OCI-LY1 (cell line): Measurements from ENCODE around the gene FOSB.

Experiments
- H2AFZ ChIP-seq: fragments of 200-600 bp; sonication (generic), shearing (Covaris generic); 2 replicates; pipeline ENCODE4 v1.6.0; 2014; ENCODE audit warnings: antibody characterized with exemption, mild to moderate bottlenecking, low read length
- H3F3A ChIP-seq: fragments of 200-600 bp; sonication (generic), shearing (Covaris generic); 2 replicates; pipeline ENCODE4 v1.6.0; 2014; ENCODE audit warnings: mild to moderate bottlenecking, antibody characterized with exemption, low read length, moderate library complexity; ENCODE audit not compliant: insufficient read depth
- H3K27ac ChIP-seq: fragments of 200-600 bp; sonication (generic); 2 replicates; pipeline ENCODE4 v1.5.1; 2014; ENCODE audit warnings: low read length, mixed run types, mild to moderate bottlenecking, low read depth; ENCODE audit not compliant: poor library complexity, severe bottlenecking
- H3K27me3 ChIP-seq: fragments of 200-600 bp; sonication (generic); 2 replicates; pipeline ENCODE4 v1.6.0; 2014; ENCODE audit warnings: antibody characterized with exemption, mild to moderate bottlenecking, low read length, moderate library complexity; ENCODE audit not compliant: insufficient read depth
- H3K36me3 ChIP-seq: fragments of 200-600 bp; sonication (generic); 2 replicates; pipeline ENCODE4 v1.6.1; 2014; ENCODE audit warnings: mild to moderate bottlenecking, antibody characterized with exemption, low read length, moderate library complexity, mixed read lengths; ENCODE audit not compliant: insufficient read depth
- H3K4me1 ChIP-seq: fragments of 200-600 bp; sonication (generic); 2 replicates; pipeline ENCODE4 v1.5.1; 2014; ENCODE audit warnings: mild to moderate bottlenecking, low read length, moderate library complexity; ENCODE audit not compliant: insufficient read depth, severe bottlenecking
- H3K4me2 ChIP-seq: fragments of 200-600 bp; sonication (generic), shearing (Covaris generic); 2 replicates; pipeline ENCODE4 v1.6.1; 2014; ENCODE audit warnings: low read length
- H3K4me3 ChIP-seq: fragments of 200-600 bp; sonication (generic); 2 replicates; pipeline ENCODE4 v1.5.1; 2014; ENCODE audit warnings: low read length, low read depth, mild to moderate bottlenecking, mixed read lengths; ENCODE audit not compliant: poor library complexity, severe bottlenecking
- H3K79me2 ChIP-seq: fragments of 200-600 bp; shearing (Covaris generic); 2 replicates; pipeline ENCODE4 v1.6.1; 2016; ENCODE audit warnings: mixed run types, low read length, mixed read lengths; ENCODE audit not compliant: insufficient read depth
- H3K9ac ChIP-seq: fragments of 200-600 bp; sonication (generic), shearing (Covaris generic); 2 replicates; pipeline ENCODE4 v1.6.1; 2014; ENCODE audit warnings: mild to moderate bottlenecking, low read length, mixed read lengths
- H3K9me2 ChIP-seq: fragments of 200-600 bp; sonication (generic), shearing (Covaris generic); 2 replicates; pipeline ENCODE4 v1.6.1; 2014; ENCODE audit warnings: low read depth, mild to moderate bottlenecking, low read length, mixed read lengths
- H3K9me3 ChIP-seq: fragments of 200-600 bp; shearing (Covaris generic); 2 replicates; pipeline ENCODE4 v1.6.1; 2014; ENCODE audit warnings: low read length, mixed read lengths
- H4K20me1 ChIP-seq: fragments of 200-600 bp; sonication (generic), shearing (Covaris generic); 2 replicates; pipeline ENCODE4 v1.6.0; 2016; ENCODE audit warnings: mild to moderate bottlenecking, low read length; ENCODE audit not compliant: insufficient read depth
- CTCF ChIP-seq: fragments of 200-600 bp; sonication (generic), shearing (Covaris generic); IDR thresholded peaks from 2 replicates; pipeline ENCODE4 v1.5.1; 2017; ENCODE audit warnings: mild to moderate bottlenecking, antibody characterized with exemption, low read length, moderate library complexity, mixed read lengths
- EZH2 ChIP-seq: fragments of 200-600 bp; sonication (generic), shearing (Covaris generic); IDR thresholded peaks from 2 replicates; pipeline ENCODE4 v1.8.0; 2017; ENCODE audit warnings: borderline replicate concordance, mixed run types, mild to moderate bottlenecking, antibody characterized with exemption, low read length, moderate library complexity, mixed read lengths

Gene FOSB

GRCh38 chr19:45442778-45443461, 24.9 kb upstream of the FOSB start:
- Histone ChIP-seq H3K27ac (no peak overlapping the region), H3K9me3 (no peaks in the 10 kb centered on the region), H3K79me2 (no peaks in the 10 kb centered on the region), H3K4me1 (peaks cover 26% of the 10 kb centered on the region), H3F3A (no peaks in the 10 kb centered on the region), H2AFZ (no peak overlapping the region), H4K20me1 (no peaks in the 10 kb centered on the region), H3K4me2 (peak overlapping the region; percentile 82), H3K36me3 (no peaks in the 10 kb centered on the region), H3K4me3 (peak overlapping the region; percentile 55), H3K9ac (no peak overlapping the region; the same call in 1 of the 2 replicates), H3K9me2 (no peaks in the 10 kb centered on the region), H3K27me3 (no peaks in the 10 kb centered on the region)
- TF ChIP-seq EZH2 (no peak), CTCF (no peak)

- H3K4me2 ChIP-seq: peak overlapping the region; percentile 82
- peak overlapping the region; percentile 55 for H3K4me3 ChIP-seq
- no peaks in the 10 kb centered on the region for H3K79me2 ChIP-seq
- peaks cover 26% of the 10 kb centered on the region for H3K4me1 ChIP-seq
- H3K27me3 ChIP-seq: no peaks in the 10 kb centered on the region
- H3K27ac ChIP-seq: no peak overlapping the region
- no peaks in the 10 kb centered on the region for H3K9me3 ChIP-seq
- H4K20me1 ChIP-seq: no peaks in the 10 kb centered on the region
- peak overlapping the region; percentile 48; the same call in 1 of the 2 replicates for H3K9ac ChIP-seq
- H3K9me2 ChIP-seq: no peaks in the 10 kb centered on the region
- TF ChIP-seq EZH2 (no peak), CTCF (no peak)
- H3K36me3 ChIP-seq: no peaks in the 10 kb centered on the region
- H3F3A ChIP-seq: no peaks in the 10 kb centered on the region
- no peak overlapping the region for H2AFZ ChIP-seq
Observed at GRCh38 chr19:45443462-45444317, 24.1 kb upstream of the FOSB start.

- H3F3A ChIP-seq: no peaks in the 10 kb centered on the region
- peak overlapping the region; percentile 55 for H3K4me3 ChIP-seq
- H3K4me1 ChIP-seq: peaks cover 34% of the 10 kb centered on the region
- TF ChIP-seq CTCF (peak; percentile 24; the same call in 1 of the 2 replicates), EZH2 (no peak)
- H3K9me2 ChIP-seq: no peaks in the 10 kb centered on the region
- peak overlapping the region; percentile 56; the same call in 1 of the 2 replicates for H3K9ac ChIP-seq
- H3K27ac ChIP-seq: peak overlapping the region; percentile 30
- no peaks in the 10 kb centered on the region for H3K9me3 ChIP-seq
- no peaks in the 10 kb centered on the region for H4K20me1 ChIP-seq
- peak overlapping the region; percentile 82 for H3K4me2 ChIP-seq
- H3K79me2 ChIP-seq: no peaks in the 10 kb centered on the region
- H3K36me3 ChIP-seq: no peaks in the 10 kb centered on the region
- H3K27me3 ChIP-seq: no peaks in the 10 kb centered on the region
- H2AFZ ChIP-seq: no peak overlapping the region
Observed at GRCh38 chr19:45444318-45445041, 23.3 kb upstream of the FOSB start.
